GM12872 (cell line): ENCODE data around the gene ARSB.

Source experiments
- CTCF ChIP-seq: IDR thresholded peaks from 3 replicates; pipeline ENCODE4 v1.5.1; 2011; ENCODE audit warnings: low read depth, mild to moderate bottlenecking, low read length, moderate library complexity; ENCODE audit not compliant: insufficient read depth

ARSB gene

GRCh38 chr5:78964889-78965288 is 20.2 kb downstream of the ARSB start:
- peak; percentile 45; the same call in 2 of the 3 replicates for TF ChIP-seq CTCF

- no peak for TF ChIP-seq CTCF
Measured at GRCh38 chr5:78961743-78962142, 23.4 kb downstream of the ARSB start.

- no peak for TF ChIP-seq CTCF
Measured at GRCh38 chr5:78959767-78960166, 25.3 kb downstream of the ARSB start.

GRCh38 chr5:78958672-78959445 is 26.3 kb downstream of the ARSB start:
- TF ChIP-seq CTCF = no peak

GRCh38 chr5:78956901-78957300 is 28.2 kb downstream of the ARSB start:
- TF ChIP-seq CTCF = no peak

- no peak for TF ChIP-seq CTCF
Measured at GRCh38 chr5:78953092-78953800, 31.9 kb downstream of the ARSB start.

- TF ChIP-seq CTCF = no peak
Measured at GRCh38 chr5:78930721-78931120, 54.4 kb downstream of the ARSB start.
